Left lung (tissue), 10 donors: ENCODE measurements around the gene INTS2. TPM values are rescaled to one million over a fixed set of nuclear protein-coding genes. Genes with fewer than 3 reads are reported as not detected.
"Not testable (repeated sequence)": the region's sequence is repeated elsewhere in the genome, so short reads cannot be mapped to it uniquely, and the experiment has no call there.

Experiments used
- ATAC-seq: fragments of 200-7000 bp; cut with Tn5 transposase; one replicate; pipeline ENCODE4 v1.9.1; 2020; ENCODE audit warnings: moderate library complexity
- DNase-seq, 4 donors: peaks; one replicate each; pipeline ENCODE4 v3.0.0-alpha.2; 2013 to 2020
- H3K27ac ChIP-seq, 2 donors: fragments of 200-600 bp; sonication (generic) in 1 of 2; one replicate each; pipeline versions ENCODE4 v1.5.0 to v1.8.0; 2020 to 2021
- H3K27me3 ChIP-seq, 2 donors: fragments of 200-600 bp; sonication (generic) in 1 of 2; one replicate each; pipeline versions ENCODE4 v1.5.0 to v1.8.0; 2020 to 2021
- H3K36me3 ChIP-seq, 2 donors: fragments of 200-600 bp; sonication (generic) in 1 of 2; one replicate each; pipeline versions ENCODE4 v1.5.0 to v1.8.0; 2020 to 2021
- H3K4me1 ChIP-seq, 2 donors: fragments of 200-600 bp; one replicate each; pipeline ENCODE4 v1.8.0; 2021
- H3K4me3 ChIP-seq, 2 donors: fragments of 200-600 bp; sonication (generic) in 1 of 2; one replicate each; pipeline versions ENCODE4 v1.5.0 to v1.8.0; 2020 to 2021; ENCODE audit warnings: mild to moderate bottlenecking in 1 of 2
- H3K9me3 ChIP-seq, 2 donors: fragments of 200-600 bp; sonication (generic) in 1 of 2; one replicate each; pipeline versions ENCODE4 v1.5.0 to v1.8.0; 2020 to 2021
- intact Hi-C, 2 donors: fragments of 100-400 bp; cut with DNase I; formaldehyde crosslinking; loops; one replicate each; pipeline versions ENCODE4 v1.11.2 to v1.14.2; 2022
- polyA plus RNA-seq, 6 donors: library from polyadenylated mRNA; unstranded; fragments of 120-200 nt; gene quantifications; one replicate each; pipeline ENCODE4 v1.2.1, GENCODE V29; 2013; ENCODE audit not compliant: insufficient read length in 6 of 6
- total RNA-seq, 2 donors: library from RNA; stranded (reverse); fragmentation: NEBNext Ultra II Directional; extraction: Animal tissue kit (Norgen Biotek cat#: 25700); gene quantifications; one replicate each; pipeline ENCODE4 v1.2.1, GENCODE V29; 2021
- TF ChIP-seq, protein P1 (sequence below), 2 donors: fragments of 200-600 bp; sonication (generic) in 1 of 2; IDR thresholded peaks; one replicate each; pipeline versions ENCODE4 v1.5.0 to v1.8.0; 2021; ENCODE audit warnings: antibody characterized with exemption in 2 of 2
- donor health status: DM: no; HTN: yes; CAD: no.
- donor health status: DM: no; HTN: no; CAD: no.

INTS2 gene
- total and polyA plus RNA-seq, 8 donors, result 11.3 to 14.8 (median 12.5) TPM

- TF ChIP-seq, protein P1, sequence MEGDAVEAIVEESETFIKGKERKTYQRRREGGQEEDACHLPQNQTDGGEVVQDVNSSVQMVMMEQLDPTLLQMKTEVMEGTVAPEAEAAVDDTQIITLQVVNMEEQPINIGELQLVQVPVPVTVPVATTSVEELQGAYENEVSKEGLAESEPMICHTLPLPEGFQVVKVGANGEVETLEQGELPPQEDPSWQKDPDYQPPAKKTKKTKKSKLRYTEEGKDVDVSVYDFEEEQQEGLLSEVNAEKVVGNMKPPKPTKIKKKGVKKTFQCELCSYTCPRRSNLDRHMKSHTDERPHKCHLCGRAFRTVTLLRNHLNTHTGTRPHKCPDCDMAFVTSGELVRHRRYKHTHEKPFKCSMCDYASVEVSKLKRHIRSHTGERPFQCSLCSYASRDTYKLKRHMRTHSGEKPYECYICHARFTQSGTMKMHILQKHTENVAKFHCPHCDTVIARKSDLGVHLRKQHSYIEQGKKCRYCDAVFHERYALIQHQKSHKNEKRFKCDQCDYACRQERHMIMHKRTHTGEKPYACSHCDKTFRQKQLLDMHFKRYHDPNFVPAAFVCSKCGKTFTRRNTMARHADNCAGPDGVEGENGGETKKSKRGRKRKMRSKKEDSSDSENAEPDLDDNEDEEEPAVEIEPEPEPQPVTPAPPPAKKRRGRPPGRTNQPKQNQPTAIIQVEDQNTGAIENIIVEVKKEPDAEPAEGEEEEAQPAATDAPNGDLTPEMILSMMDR (IDR thresholded peaks at IDR 0.05), result no peak
Observed at GRCh38 chr17:61895391-61895790, 32.4 kb downstream of the INTS2 start.

DNA sequence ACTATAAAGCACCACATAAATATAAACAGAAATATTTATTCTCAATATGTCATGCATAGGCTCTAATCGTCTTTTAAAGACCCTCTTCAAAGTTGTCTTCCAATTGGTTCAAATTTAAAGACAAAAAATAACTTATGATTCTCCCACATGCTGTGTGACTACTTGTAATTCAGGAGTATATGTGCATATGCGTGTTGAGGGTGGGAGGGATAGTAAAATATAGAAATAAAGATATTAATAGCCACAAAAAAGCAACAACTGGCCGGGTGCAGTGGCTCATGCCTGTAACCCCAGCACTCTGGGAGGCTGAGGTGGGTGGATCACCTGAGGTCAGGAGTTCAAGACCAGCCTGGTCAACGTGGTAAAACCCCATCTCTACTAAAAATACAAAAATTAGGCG lies 33.5 kb downstream of the INTS2 start:
- H3K27ac ChIP-seq, H3K27me3 ChIP-seq, intact Hi-C loops, H3K4me3 ChIP-seq, ATAC-seq, H3K4me1 ChIP-seq, H3K9me3 ChIP-seq, DNase-seq: not testable (repeated sequence)
- H3K36me3 ChIP-seq, result peaks cover 0 to 92% of the 10 kb centered on the region in 2 donors

More at GRCh38 chr17:61895391-61895790, 32.4 kb downstream of the INTS2 start:
- no peaks in the 10 kb centered on the region for H3K27me3 ChIP-seq
- no peak overlapping the region for H3K4me3 ChIP-seq
- no peak overlapping the region for H3K27ac ChIP-seq
- no peak for ATAC-seq
- no peak for DNase-seq
- H3K9me3 ChIP-seq, result no peaks in the 10 kb centered on the region
- no peaks in the 10 kb centered on the region for H3K4me1 ChIP-seq
- intact Hi-C loops, result no loop called here
- H3K36me3 ChIP-seq, result peaks cover 0 to 92% of the 10 kb centered on the region in 2 donors

GRCh38 chr17:61887733-61888132 lies 40.0 kb downstream of the INTS2 start:
- DNase-seq, H3K27me3 ChIP-seq, H3K4me1 ChIP-seq, H3K27ac ChIP-seq, H3K9me3 ChIP-seq, H3K4me3 ChIP-seq, intact Hi-C loops, ATAC-seq: not testable (repeated sequence)
- peaks cover 0 to 88% of the 10 kb centered on the region in 2 donors for H3K36me3 ChIP-seq

- H3K4me3 ChIP-seq, DNase-seq, H3K9me3 ChIP-seq, H3K27ac ChIP-seq, H3K4me1 ChIP-seq, H3K27me3 ChIP-seq, ATAC-seq, intact Hi-C loops: not testable (repeated sequence)
- peaks cover 0 to 90% of the 10 kb centered on the region in 2 donors for H3K36me3 ChIP-seq
Observed at GRCh38 chr17:61885865-61886264, 41.9 kb downstream of the INTS2 start.

- TF ChIP-seq, protein P1 (IDR thresholded peaks at IDR 0.05), result no peak
- Histone ChIP-seq H3K27ac (no peak overlapping the region), H3K4me1 (no peaks in the 10 kb centered on the region), H3K9me3 (no peaks in the 10 kb centered on the region), H3K27me3 (no peaks in the 10 kb centered on the region), H3K4me3 (no peak overlapping the region), H3K36me3 (peaks cover 0 to 90% of the 10 kb centered on the region in 2 donors)
- no peak for ATAC-seq
- DNase-seq, result no peak
- intact Hi-C loops, result no loop called here
Observed at GRCh38 chr17:61884864-61885263, 42.9 kb downstream of the INTS2 start.

- no peak overlapping the region for H3K27ac ChIP-seq
- no peak for ATAC-seq
- peaks cover 0 to 86% of the 10 kb centered on the region in 2 donors for H3K36me3 ChIP-seq
- intact Hi-C loops, result no loop called here
- H3K9me3 ChIP-seq, result no peaks in the 10 kb centered on the region
- H3K4me1 ChIP-seq, result no peaks in the 10 kb centered on the region
- DNase-seq, result no peak
- TF ChIP-seq, protein P1 (IDR thresholded peaks at IDR 0.05), result no peak
- H3K27me3 ChIP-seq, result no peaks in the 10 kb centered on the region
- H3K4me3 ChIP-seq, result no peak overlapping the region
Observed at GRCh38 chr17:61880589-61881102, 47.1 kb downstream of the INTS2 start.

GRCh38 chr17:61878984-61879612 lies 48.7 kb downstream of the INTS2 start:
- Histone ChIP-seq H3K27ac (no peak overlapping the region), H3K4me3 (no peak overlapping the region), H3K36me3 (peaks cover 0 to 76% of the 10 kb centered on the region in 2 donors), H3K4me1 (no peaks in the 10 kb centered on the region), H3K27me3 (no peaks in the 10 kb centered on the region), H3K9me3 (no peaks in the 10 kb centered on the region)
- intact Hi-C loops, result no loop called here
- ATAC-seq (no peak), DNase-seq (no peak)
- TF ChIP-seq, protein P1 (IDR thresholded peaks at IDR 0.05), result no peak
